Gastroesophageal sphincter (tissue), 4 donors: Measurements from ENCODE around the gene ARHGAP9. TPM values are rescaled to one million over a fixed set of nuclear protein-coding genes. Genes with fewer than 3 reads are reported as not detected.
A peak's percentile ranks its signal among the peaks of the same experiment; 100 is the strongest.

Experiments used
- ATAC-seq: fragments of 150-250 bp; one replicate; pipeline ENCODE4 v1.9.1; 2016; ENCODE audit warnings: mild to moderate bottlenecking, moderate library complexity
- H3K27ac ChIP-seq, 4 donors: fragments of 200-600 bp; sonication (generic) in 3 of 4; 1 replicate in 3 of 4; 2 replicates in 1 of 4; pipeline ENCODE4 v1.5.1; 2016 to 2019
- H3K27me3 ChIP-seq: fragments of 200-600 bp; sonication (generic); one replicate; pipeline ENCODE4 v1.5.1; 2019
- H3K36me3 ChIP-seq, 2 donors: fragments of 200-600 bp; sonication (generic); one replicate each; pipeline ENCODE4 v1.5.1; 2019; ENCODE audit warnings: control low read depth in 1 of 2
- H3K4me1 ChIP-seq, 3 donors: fragments of 200-600 bp; sonication (generic); 1 replicate in 2 of 3; 2 replicates in 1 of 3; pipeline ENCODE4 v1.5.1; 2016 to 2019; ENCODE audit warnings: control low read depth in 2 of 3
- H3K4me3 ChIP-seq, 2 donors: fragments of 200-600 bp; sonication (generic); one replicate each; pipeline ENCODE4 v1.5.1; 2019; ENCODE audit warnings: mild to moderate bottlenecking in 1 of 2, moderate library complexity in 1 of 2
- H3K9me3 ChIP-seq, 3 donors: fragments of 200-600 bp; sonication (generic); one replicate each; pipeline ENCODE4 v1.5.1; 2017 to 2019; ENCODE audit warnings: control low read depth in 2 of 3
- EP300 ChIP-seq: sonication (generic); formaldehyde crosslinking; IDR thresholded peaks from one replicate; pipeline ENCODE4 v1.6.1; 2017; ENCODE audit warnings: antibody characterized with exemption, mild to moderate bottlenecking
- POLR2A ChIP-seq, 2 donors: fragments of 450-650 bp; IDR thresholded peaks; one replicate each; pipeline ENCODE4 v1.6.1; 2017; ENCODE audit warnings: antibody characterized with exemption in 2 of 2, mild to moderate bottlenecking in 2 of 2, moderate library complexity in 1 of 2
- POLR2AphosphoS5 ChIP-seq: sonication (generic); formaldehyde crosslinking; IDR thresholded peaks from one replicate; pipeline ENCODE4 v1.6.1; 2017; ENCODE audit warnings: antibody characterized with exemption
- WGBS, 2 donors: methylation state at CpG; one replicate each; pipeline ENCODE4 v1.1.5; 2018; ENCODE audit warnings: low coverage in 1 of 2; 5-methylcytosine and 5-hydroxymethylcytosine counted together
- total RNA-seq, 4 donors: library from RNA; depleted of rRNA; stranded (reverse); fragments of >200 nt; gene quantifications; one replicate each; pipeline ENCODE4 v1.1.0, GENCODE V29; 2016
- TF ChIP-seq, protein P1 (sequence below), 4 experiments: fragments of 200-600 bp in 2 of 4; fragments of 450-650 bp in 2 of 4; sonication (generic) in 1 of 4; IDR thresholded peaks; one replicate each; pipeline ENCODE4 v1.5.1; 2017 to 2019; ENCODE audit warnings: antibody characterized with exemption in 4 of 4, mild to moderate bottlenecking in 2 of 4, moderate library complexity in 2 of 4

The ARHGAP9 gene
- total RNA-seq, 4 donors from 2014 or later = 5.6 to 13.1 (median 8.9) TPM

DNA sequence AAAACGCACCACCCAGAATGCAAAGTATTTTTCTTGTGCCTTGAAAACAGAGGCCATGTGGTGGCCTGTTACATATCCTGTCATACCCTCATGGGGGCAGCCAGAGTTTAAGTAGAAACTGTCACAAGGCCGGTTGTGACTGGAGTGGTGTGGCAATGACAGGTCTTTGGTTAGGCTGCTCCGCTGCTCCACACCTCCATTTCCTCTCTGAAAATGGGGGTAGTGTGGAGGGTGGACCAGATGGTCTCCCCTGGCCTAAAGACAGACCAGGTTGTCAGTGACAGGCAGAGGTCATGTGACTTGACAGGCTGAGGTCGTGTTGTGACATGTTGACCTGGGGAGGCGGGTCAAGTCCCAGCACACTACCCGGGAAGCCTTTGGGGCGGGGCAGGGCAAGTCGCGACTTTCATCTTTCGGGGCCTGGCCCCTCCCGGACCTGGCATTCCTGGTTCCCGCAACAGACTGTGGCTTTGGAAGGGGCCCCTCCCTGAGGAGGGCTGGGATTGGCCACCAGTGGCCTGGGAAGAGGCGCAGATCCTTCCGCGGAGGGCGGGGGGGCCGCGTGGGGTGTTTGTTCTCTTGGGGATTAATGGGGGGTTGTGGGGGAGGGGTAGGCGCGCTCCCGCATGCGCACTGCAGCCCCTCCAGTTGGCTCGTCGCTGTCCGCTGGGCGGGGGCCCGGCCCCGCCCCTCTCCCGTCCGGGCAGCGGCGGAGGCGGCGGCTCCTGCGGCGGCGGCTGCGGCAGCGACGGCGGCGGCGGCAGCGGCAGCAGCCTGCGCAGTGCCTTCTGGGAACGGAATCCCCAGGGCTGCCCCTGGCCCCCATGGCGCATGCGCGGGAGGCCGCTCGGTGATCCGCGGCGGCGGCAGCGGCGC, 42.6 kb upstream of the ARHGAP9 start, which contains the start of gene MBD6:
MBD6 (plus strand) TSS at position 814 of the 876 bp plus-strand sequence. CDS start 1,480 bp downstream, outside the sequence.
- Histone ChIP-seq H3K27me3 (no peaks in the 10 kb centered on the region), H3K4me1 (peaks cover 5 to 78% (median 53%) of the 10 kb centered on the region in 3 donors)

GRCh38 chr12:57521525-57522010, 41.9 kb upstream of the ARHGAP9 start:
- H3K9me3 ChIP-seq = no peaks in the 10 kb centered on the region
- H3K4me3 ChIP-seq = peak overlapping the region in 1 of 2 donors; percentile 79
- TF ChIP-seq, protein P1, sequence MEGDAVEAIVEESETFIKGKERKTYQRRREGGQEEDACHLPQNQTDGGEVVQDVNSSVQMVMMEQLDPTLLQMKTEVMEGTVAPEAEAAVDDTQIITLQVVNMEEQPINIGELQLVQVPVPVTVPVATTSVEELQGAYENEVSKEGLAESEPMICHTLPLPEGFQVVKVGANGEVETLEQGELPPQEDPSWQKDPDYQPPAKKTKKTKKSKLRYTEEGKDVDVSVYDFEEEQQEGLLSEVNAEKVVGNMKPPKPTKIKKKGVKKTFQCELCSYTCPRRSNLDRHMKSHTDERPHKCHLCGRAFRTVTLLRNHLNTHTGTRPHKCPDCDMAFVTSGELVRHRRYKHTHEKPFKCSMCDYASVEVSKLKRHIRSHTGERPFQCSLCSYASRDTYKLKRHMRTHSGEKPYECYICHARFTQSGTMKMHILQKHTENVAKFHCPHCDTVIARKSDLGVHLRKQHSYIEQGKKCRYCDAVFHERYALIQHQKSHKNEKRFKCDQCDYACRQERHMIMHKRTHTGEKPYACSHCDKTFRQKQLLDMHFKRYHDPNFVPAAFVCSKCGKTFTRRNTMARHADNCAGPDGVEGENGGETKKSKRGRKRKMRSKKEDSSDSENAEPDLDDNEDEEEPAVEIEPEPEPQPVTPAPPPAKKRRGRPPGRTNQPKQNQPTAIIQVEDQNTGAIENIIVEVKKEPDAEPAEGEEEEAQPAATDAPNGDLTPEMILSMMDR (IDR thresholded peaks at IDR 0.05) = no peak
- TF ChIP-seq POLR2AphosphoS5 (no peak), POLR2A (IDR thresholded peaks at IDR 0.05) (no peak), EP300 (no peak)
- no peak for ATAC-seq
- H3K27me3 ChIP-seq = no peaks in the 10 kb centered on the region
- peak overlapping the region; percentile 97 to 99 (median 98) for H3K27ac ChIP-seq
- WGBS, 2 donors = 57 to 65% methylated on average over 4 to 5 of the region's 17 CpGs
- H3K4me1 ChIP-seq = peaks cover 5 to 83% (median 54%) of the 10 kb centered on the region in 3 donors
- peaks cover 0 to 38% of the 10 kb centered on the region in 2 donors for H3K36me3 ChIP-seq

More for the DNA sequence above, 42.6 kb upstream of the ARHGAP9 start, which contains the start of gene MBD6:
- H3K9me3 ChIP-seq = no peaks in the 10 kb centered on the region
- H3K36me3 ChIP-seq = peaks cover 0 to 38% of the 10 kb centered on the region in 2 donors
- H3K4me3 ChIP-seq = peak within 1 kb of the TSS; percentile 79 to 92
- peak; percentile 76 for ATAC-seq
- TF ChIP-seq POLR2AphosphoS5 (peak; percentile 81), EP300 (no peak), POLR2A (IDR thresholded peaks at IDR 0.05) (peak; percentile 24 to 35)
- TF ChIP-seq, protein P1 (IDR thresholded peaks at IDR 0.05) = no peak
- peak within 1 kb of the TSS; percentile 97 to 99 (median 98) for H3K27ac ChIP-seq
- 0 to 25% methylated on average over 2 of the region's 57 CpGs for WGBS, 2 donors

- no peaks in the 10 kb centered on the region for H3K9me3 ChIP-seq
- H3K27ac ChIP-seq = peak within 1 kb of the TSS; percentile 97 to 99 (median 98)
- WGBS, 2 donors = 0 to 4% methylated on average over 10 to 11 of the region's 52 CpGs
- ATAC-seq = peak; percentile 86
- peaks cover 5 to 78% (median 51%) of the 10 kb centered on the region in 3 donors for H3K4me1 ChIP-seq
- no peaks in the 10 kb centered on the region for H3K27me3 ChIP-seq
- H3K36me3 ChIP-seq = peaks cover 0 to 38% of the 10 kb centered on the region in 2 donors
- TF ChIP-seq, protein P1 (IDR thresholded peaks at IDR 0.05) = no peak
- TF ChIP-seq POLR2A (IDR thresholded peaks at IDR 0.05) (peak; percentile 98 to 99), POLR2AphosphoS5 (peak; percentile 100)
- H3K4me3 ChIP-seq = peak within 1 kb of the TSS; percentile 74 to 79
These were observed 40.6 kb upstream of the ARHGAP9 start, which contains the start of gene DDIT3 for GRCh38 chr12:57520053-57520818. Gene DDIT3, minus strand, starts transcription at chr12:57520514. Its CDS starts 3,108 bp downstream, at chr12:57517406.

DNA sequence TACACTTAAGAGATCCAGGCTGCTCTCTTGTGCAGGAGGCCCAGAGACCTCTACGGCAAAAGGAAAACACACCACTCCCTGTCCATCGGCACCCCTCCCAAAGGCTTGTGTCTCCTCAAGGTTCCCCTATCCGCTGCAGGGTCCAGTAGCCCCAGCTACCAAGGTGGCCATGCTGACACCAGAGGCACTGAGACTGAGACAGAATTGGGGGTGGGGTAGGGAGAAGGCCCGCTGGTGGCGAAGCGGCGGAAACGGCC, 40.1 kb upstream of the ARHGAP9 start:
- WGBS, 2 donors = 0% methylated on average over 7 of the region's 8 CpGs; no CpG with 5 or more reads in 1 of the 2 donors
- H3K36me3 ChIP-seq = peaks cover 5 to 38% of the 10 kb centered on the region in 2 donors
- ATAC-seq = no peak
- peak overlapping the region; percentile 93 to 99 (median 98) for H3K27ac ChIP-seq
- H3K9me3 ChIP-seq = no peaks in the 10 kb centered on the region
- peak overlapping the region; percentile 74 to 79 for H3K4me3 ChIP-seq
- no peaks in the 10 kb centered on the region for H3K27me3 ChIP-seq
- no peak for TF ChIP-seq POLR2AphosphoS5
- TF ChIP-seq EP300 = no peak
- TF ChIP-seq, protein P1 (IDR thresholded peaks at IDR 0.05) = no peak
- no peak for TF ChIP-seq POLR2A (IDR thresholded peaks at IDR 0.05)
- H3K4me1 ChIP-seq = peaks cover 5 to 73% (median 47%) of the 10 kb centered on the region in 3 donors
